ENCODE measurements around the gene ATP11A. TPM values are rescaled to one million over a fixed set of nuclear protein-coding genes. Genes with fewer than 3 reads are reported as not detected.

The ATP11A gene
- total RNA-seq, 2 donors from 2014 or later = 122 to 140 TPM

DNA sequence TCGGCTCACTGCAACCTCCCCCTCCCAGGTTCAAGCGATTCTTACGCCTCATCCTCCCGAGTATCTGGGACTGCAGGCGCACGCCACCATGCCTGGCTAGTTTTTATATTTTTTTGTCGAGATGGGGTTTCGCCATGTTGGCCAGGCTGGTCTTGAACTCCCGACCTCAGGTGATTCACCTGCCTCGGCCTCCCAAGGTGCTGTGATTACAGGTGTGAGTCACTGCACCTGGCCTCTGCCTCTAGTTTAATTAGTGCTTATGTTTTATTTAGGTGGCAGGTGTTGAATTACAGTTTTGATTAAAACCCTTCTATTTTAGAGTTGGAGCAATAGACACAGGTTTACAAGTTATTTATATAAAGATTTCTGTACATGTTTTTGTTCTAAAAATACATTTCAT lies 42.8 kb downstream of the ATP11A start:
- H3K36me3 ChIP-seq (ENCODE audit: control insufficient read depth, insufficient read depth, low read length) = peaks cover 8% of the 10 kb centered on the region
- WGBS, 2 experiments (ENCODE audit: insufficient coverage in 1 of 2, insufficient read length in 1 of 2) = 90% methylated on average over 10 of the region's 10 CpGs
- H3K4me1 Mint-ChIP-seq = peaks cover 61% of the 10 kb centered on the region

DNA sequence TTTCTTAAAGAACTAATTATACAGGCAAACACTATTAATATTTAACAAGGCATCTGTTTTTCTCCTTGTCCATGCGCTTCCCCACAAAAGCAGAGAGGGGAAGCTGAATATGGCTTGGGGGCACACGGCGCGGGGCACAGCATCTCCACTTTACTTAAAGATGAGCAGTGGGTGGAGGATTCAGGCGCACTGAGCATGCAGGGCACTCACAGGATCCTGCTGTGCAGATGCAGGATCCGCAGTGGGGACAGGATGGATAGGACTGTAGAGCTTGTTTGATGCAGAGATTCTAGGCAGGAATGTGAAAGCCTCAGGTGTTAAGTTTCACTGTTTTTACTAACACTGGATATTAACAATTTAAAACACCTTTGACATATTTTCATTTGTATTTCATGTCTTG lies 43.3 kb downstream of the ATP11A start:
- peak; percentile 74 for DNase-seq
- H3K4me1 Mint-ChIP-seq = peaks cover 61% of the 10 kb centered on the region

More for the DNA sequence above, 42.8 kb downstream of the ATP11A start:
- Histone ChIP-seq H3K4me3 (ENCODE audit: low read length) (no peak overlapping the region), H3K9me3 (ENCODE audit: control insufficient read depth, low read length) (no peaks in the 10 kb centered on the region), H3K27ac (ENCODE audit: low read depth, low read length) (no peak overlapping the region), H3K4me1 (ENCODE audit: control insufficient read depth, insufficient read depth, low read length) (peaks cover 7% of the 10 kb centered on the region), H3K9ac (ENCODE audit: extremely low read depth, low read length, poor library complexity, severe bottlenecking) (no peak overlapping the region), H3K27me3 (ENCODE audit: control insufficient read depth, insufficient read depth, low read length, poor library complexity, severe bottlenecking) (no peaks in the 10 kb centered on the region)
- Mint-ChIP-seq H3K9me3 (no peaks in the 10 kb centered on the region), H3K27me3 (ENCODE audit: insufficient read depth) (no peaks in the 10 kb centered on the region), H3K4me3 (no peak overlapping the region), H3K36me3 (ENCODE audit: low read depth) (peaks cover 6% of the 10 kb centered on the region), H3K27ac (no peak overlapping the region)
- DNase-seq = no peak
- TF ChIP-seq, protein P1, sequence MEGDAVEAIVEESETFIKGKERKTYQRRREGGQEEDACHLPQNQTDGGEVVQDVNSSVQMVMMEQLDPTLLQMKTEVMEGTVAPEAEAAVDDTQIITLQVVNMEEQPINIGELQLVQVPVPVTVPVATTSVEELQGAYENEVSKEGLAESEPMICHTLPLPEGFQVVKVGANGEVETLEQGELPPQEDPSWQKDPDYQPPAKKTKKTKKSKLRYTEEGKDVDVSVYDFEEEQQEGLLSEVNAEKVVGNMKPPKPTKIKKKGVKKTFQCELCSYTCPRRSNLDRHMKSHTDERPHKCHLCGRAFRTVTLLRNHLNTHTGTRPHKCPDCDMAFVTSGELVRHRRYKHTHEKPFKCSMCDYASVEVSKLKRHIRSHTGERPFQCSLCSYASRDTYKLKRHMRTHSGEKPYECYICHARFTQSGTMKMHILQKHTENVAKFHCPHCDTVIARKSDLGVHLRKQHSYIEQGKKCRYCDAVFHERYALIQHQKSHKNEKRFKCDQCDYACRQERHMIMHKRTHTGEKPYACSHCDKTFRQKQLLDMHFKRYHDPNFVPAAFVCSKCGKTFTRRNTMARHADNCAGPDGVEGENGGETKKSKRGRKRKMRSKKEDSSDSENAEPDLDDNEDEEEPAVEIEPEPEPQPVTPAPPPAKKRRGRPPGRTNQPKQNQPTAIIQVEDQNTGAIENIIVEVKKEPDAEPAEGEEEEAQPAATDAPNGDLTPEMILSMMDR (conservative IDR thresholded peaks at IDR 0.05) = no peak

DNA sequence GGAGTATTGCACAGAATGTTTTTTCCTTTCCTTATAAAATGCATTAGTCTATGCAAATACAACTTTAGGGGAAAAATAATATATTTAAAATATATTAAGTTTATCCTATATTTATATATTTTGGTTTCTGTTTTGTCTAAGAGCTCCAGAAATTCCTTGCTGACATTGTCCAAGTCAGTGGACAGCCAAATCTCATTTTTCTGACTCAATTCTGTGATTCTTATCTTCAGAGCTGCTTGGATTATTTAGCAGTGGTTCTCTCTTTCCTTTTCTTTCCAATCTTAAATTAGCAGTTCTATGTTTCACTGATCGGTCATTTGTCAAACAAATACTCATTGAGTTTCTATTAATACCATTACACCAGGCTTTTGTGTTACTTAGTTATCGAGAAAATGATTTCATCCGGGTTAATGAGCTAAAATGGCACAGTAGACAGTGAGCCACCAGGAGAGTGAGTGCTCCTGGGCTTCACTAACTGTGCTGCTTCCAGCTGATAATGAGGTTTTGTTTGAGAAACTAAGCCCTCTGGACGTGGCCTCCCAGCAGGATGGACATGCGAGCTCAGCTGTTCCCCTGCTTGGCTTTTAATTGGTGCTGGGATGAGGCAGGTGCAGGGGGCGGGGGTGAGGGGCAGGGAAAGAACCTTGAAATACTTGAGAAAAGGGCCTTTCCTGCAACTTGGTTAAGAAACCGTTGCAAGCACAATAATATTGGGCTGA lies 44.0 kb downstream of the ATP11A start:
- H3K4me3 Mint-ChIP-seq = no peak overlapping the region
- DNase-seq = peak; percentile 91

More for the DNA sequence above, 43.3 kb downstream of the ATP11A start:
- H3K36me3 ChIP-seq (ENCODE audit: control insufficient read depth, insufficient read depth, low read length) = peaks cover 3% of the 10 kb centered on the region
- no peak overlapping the region for H3K27ac Mint-ChIP-seq
- 39 to 58% methylated on average over 6 of the region's 6 CpGs for WGBS, 2 experiments (ENCODE audit: insufficient coverage in 1 of 2, insufficient read length in 1 of 2)
- TF ChIP-seq, protein P1 (conservative IDR thresholded peaks at IDR 0.05) = no peak
- H3K9ac ChIP-seq (ENCODE audit: extremely low read depth, low read length, poor library complexity, severe bottlenecking) = no peak overlapping the region
- no peaks in the 10 kb centered on the region for H3K9me3 ChIP-seq (ENCODE audit: control insufficient read depth, low read length)
- H3K9me3 Mint-ChIP-seq = no peaks in the 10 kb centered on the region
- no peaks in the 10 kb centered on the region for H3K27me3 ChIP-seq (ENCODE audit: control insufficient read depth, insufficient read depth, low read length, poor library complexity, severe bottlenecking)
- peaks cover 7% of the 10 kb centered on the region for H3K4me1 ChIP-seq (ENCODE audit: control insufficient read depth, insufficient read depth, low read length)
- H3K36me3 Mint-ChIP-seq (ENCODE audit: low read depth) = peaks cover 6% of the 10 kb centered on the region
- H3K4me3 Mint-ChIP-seq = no peak overlapping the region
- no peak overlapping the region for H3K27ac ChIP-seq (ENCODE audit: low read depth, low read length)
- H3K27me3 Mint-ChIP-seq (ENCODE audit: insufficient read depth) = no peaks in the 10 kb centered on the region
- no peak overlapping the region for H3K4me3 ChIP-seq (ENCODE audit: low read length)

More for the DNA sequence above, 44.0 kb downstream of the ATP11A start:
- Mint-ChIP-seq H3K36me3 (ENCODE audit: low read depth) (peaks cover 6% of the 10 kb centered on the region), H3K4me1 (peaks cover 58% of the 10 kb centered on the region), H3K27me3 (ENCODE audit: insufficient read depth) (no peaks in the 10 kb centered on the region), H3K9me3 (no peaks in the 10 kb centered on the region), H3K27ac (peak overlapping the region; percentile 49)
- no peak overlapping the region for H3K9ac ChIP-seq (ENCODE audit: extremely low read depth, low read length, poor library complexity, severe bottlenecking)
- no peak overlapping the region for H3K4me3 ChIP-seq (ENCODE audit: low read length)
- no peaks in the 10 kb centered on the region for H3K9me3 ChIP-seq (ENCODE audit: control insufficient read depth, low read length)
- TF ChIP-seq, protein P1 (conservative IDR thresholded peaks at IDR 0.05) = no peak
- H3K27ac ChIP-seq (ENCODE audit: low read depth, low read length) = no peak overlapping the region
- H3K27me3 ChIP-seq (ENCODE audit: control insufficient read depth, insufficient read depth, low read length, poor library complexity, severe bottlenecking) = no peaks in the 10 kb centered on the region
- H3K36me3 ChIP-seq (ENCODE audit: control insufficient read depth, insufficient read depth, low read length) = no peaks in the 10 kb centered on the region
- H3K4me1 ChIP-seq (ENCODE audit: control insufficient read depth, insufficient read depth, low read length) = peaks cover 7% of the 10 kb centered on the region
- 36 to 42% methylated on average over 5 to 7 of the region's 7 CpGs for WGBS, 2 experiments (ENCODE audit: insufficient coverage in 1 of 2, insufficient read length in 1 of 2)

Data from endodermal cell (in vitro differentiated cells).